Non-pigmented ciliary epithelial cell (primary cell): ENCODE data around the gene PRMT5.
"Not testable (repeated sequence)": the region's sequence is repeated elsewhere in the genome, so short reads cannot be mapped to it uniquely, and the experiment has no call there.

Source experiments
- DNase-seq: peaks from one replicate; pipeline ENCODE4 v3.0.0-alpha.2; 2010; ENCODE audit warnings: low read depth

Gene PRMT5

DNA sequence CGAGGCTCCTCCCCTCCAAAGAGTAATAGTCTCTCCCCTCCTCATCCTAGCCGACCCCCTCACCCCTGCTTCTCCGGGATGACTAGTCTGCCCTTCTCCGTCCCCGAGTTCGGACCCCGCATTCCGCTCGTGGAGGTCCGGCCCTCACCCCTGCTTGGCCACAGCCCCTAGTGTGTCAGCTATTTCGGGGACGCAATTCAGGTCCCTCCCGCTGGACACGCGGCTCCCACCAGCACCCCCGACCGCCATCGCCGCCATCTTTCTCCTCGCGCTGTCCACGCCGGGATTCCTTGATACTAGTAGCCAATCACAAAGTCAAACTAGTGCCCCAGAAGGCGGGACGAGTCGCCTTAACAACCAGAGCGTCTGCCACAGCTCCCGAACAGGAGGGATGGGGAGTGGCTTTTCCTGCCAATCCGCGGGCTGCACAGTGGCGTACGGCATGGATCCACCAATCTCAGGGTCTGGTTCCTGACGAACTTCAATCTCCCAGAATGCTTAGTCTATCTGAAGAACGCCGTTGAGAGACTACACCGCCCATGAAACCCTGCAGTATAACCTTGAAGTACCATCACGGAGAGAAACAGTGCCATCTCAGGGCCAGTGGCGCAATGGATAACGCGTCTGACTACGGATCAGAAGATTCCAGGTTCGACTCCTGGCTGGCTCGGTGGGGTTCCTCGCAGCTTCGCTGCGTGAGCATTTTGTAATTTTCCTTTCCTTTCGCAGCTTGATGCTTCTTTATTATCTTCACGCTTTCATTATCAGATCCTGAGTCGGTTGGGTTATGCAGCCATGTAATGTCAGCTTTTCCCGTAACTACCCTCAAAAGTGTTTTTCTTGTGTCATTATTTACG is at the start of gene PRMT5:
Gene PRMT5 (minus strand): TSS at position 273 of the 857 bp plus-strand sequence. CDS start 15 bp downstream, at position 258.
- DNase-seq: peak; percentile 99

DNA sequence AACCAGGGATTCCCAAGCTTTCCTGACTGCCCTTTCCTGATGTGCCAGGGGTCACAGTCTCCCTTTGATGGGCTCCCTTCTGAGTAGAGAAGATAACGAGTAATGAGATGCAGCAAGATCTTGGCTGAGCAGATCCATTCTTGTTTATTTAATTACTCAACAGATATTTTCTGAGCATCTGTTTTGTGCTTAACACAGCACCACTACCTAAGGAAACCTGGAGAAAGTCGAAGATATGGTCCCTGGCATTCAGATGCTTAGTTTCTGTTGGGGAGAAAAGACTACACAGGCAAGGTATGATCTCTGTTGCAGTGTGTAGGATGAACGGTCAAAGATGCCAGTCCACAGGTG is 49.3 kb upstream of the PRMT5 start:
- DNase-seq: no peak

- no peak for DNase-seq
Observed at GRCh38 chr14:22977684-22978486, 48.7 kb upstream of the PRMT5 start.

- DNase-seq: no peak
Observed at GRCh38 chr14:22977434-22977683, 48.2 kb upstream of the PRMT5 start.

DNA sequence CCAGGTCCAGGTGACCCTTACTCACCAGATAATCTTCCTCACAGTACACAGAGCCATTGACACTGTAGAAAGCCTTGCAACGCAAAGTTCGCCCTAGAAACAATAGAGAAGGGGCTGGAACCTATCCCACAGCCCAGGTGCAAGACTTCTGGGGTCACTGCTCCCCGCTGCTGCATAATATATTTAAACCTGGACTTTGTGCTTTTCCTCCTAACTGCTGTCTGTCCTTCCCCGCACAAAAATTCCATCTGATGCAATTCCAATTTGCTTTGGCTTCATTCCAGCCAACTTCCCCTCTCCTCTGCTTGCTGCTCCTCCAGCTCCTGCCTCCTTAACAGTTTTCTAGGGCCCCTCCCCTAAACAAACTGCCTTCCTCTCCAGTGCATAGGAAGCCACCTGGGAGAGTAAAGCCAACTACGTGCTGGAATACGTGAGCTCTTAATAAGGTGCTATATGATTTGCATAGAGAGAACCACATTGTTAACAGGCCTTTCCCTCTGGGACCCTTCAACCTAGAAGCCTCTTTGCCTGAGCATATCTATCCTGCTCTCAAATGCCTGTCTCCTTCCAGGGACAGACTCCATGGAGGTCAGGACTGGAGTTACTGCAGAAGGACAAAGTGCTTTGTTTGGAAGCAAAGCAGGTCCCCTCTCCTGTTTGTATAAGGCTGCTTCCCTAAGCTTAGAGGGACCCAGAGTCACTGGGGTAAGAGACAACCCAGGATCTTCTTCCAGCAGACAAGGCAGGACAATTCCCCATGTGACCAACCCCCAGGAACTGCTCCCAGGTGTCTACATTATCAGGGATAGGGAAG is 47.7 kb upstream of the PRMT5 start:
- DNase-seq: no peak

DNA sequence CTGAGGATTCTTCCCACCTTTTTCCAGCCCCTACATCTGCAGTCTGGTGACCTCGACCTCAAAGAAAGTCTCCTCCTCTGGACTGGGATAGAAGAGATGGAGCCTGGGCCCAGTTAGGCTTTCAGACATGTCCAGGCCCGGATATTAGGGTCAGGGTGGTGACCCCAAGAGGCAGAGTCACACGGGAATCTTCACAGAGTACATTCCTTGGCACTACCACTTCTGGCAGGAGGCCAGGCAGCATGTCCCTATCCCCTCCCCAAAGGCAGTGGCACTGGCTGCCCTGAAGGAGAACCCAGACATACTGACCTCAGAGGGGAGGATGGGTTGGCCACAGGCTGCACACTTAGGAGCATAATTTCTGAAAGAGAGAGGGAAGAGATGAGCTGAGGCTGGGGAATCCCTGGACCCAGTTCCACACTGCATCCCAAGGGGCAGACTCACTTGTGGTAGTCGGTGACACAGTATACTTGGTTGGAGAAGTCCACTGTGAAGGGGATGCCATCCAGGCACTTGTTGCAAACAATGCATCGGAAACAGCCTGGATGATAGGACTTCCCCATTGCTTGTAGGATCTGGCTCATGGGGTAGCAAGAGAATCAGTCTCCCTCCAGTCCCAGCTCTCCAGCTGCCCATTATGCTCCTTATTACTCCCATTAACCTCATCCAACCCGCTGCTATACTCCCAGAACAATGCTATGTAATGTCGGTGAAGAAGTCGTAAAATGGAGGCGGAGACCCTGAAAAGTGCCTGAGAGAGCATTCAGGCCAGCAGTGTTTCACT is 45.5 kb upstream of the PRMT5 start:
- no peak for DNase-seq

DNA sequence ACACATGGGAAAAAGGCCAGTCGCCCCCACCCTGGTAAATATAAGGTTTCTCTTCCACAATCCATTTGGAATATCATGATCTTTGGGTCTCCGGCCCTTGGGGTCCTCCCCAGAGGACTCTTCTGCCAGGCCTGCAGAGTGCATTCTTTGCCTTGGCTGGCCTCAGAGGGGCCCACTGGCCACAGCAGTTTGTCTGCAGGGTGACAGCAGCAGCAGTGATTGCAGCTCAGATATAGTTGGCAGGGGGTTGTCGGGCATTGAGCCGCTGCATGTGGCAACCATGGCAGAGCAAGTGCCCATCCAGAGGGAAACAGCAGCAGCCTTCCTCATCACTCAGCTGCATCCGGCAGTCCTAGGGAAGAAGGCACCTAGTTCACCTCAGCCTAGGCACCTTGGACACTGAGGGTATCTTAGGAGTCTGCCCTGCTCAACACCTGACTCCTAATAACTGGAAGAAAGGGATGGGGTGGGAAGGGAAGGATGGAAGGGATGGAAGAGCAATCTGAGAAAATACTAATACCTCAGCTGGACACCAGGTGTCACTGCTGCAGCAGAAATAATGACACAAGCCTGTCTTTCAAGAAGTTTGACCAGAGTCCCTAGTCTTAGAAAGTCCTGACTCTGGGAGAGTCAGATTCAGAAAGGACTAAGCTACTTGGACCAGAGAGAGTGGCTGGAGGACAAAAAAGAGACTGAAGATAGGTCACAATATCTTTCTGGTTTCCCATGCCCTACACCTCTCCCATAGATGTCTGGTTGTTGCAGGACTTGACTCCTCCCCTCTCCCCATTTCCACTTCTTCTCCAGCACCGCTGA is 44.2 kb upstream of the PRMT5 start:
- DNase-seq: no peak

DNA sequence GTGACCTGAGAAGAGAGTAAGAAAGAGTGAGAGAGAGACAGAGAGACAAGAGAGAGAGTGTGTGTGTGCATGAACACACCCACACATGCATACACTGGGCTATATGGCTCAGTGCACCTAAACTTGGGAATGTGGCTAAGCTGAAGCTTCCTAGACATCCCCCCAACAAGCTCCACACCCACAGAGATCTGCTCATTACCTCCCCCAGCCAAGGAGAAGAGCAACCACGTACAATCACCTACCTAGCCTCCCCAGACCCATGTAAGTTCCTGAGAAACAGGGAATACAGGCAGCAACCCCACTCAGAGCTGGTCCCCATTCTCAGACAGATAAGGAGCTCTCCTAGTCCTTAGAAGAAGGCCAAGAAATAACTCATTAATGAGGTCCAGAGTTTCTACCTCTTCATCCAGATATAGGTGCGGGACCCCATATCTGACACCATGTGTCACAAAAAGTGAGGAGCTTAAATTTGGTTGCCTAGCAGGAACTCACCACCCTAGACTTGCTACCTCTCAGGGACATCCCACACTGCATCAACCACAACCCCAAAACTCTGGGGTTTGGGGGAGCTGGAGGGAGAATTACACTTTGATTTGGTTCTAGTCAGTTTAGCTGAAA is 43.2 kb upstream of the PRMT5 start:
- DNase-seq: no peak

GRCh38 chr14:22971152-22971551 is 42.0 kb upstream of the PRMT5 start:
- DNase-seq: no peak

DNA sequence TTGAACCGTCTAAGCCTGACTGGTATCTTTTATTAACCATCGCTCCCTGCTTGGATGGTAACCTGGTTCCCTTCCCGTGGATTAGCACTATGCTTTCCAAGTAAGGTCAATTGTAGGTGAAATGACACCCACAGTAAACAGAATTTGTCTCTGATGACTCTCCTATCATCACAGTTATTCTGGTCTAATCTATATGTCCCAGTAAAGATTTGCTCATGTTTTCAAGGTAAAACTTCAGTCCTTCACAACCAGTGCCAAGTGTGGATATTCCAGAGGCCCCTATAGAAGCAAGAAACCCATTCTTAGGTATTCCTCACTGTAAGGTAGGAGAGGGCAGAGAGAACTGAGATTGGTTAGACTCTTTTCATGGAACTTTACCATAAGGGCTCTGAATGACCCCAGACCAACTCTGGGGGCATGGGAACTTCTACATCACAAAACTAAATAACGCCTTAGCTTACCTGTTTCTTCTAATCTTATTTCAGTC is 37.6 kb upstream of the PRMT5 start:
- DNase-seq: no peak

GRCh38 chr14:22965916-22966782 is 37.0 kb upstream of the PRMT5 start:
- not testable (repeated sequence) for DNase-seq

DNA sequence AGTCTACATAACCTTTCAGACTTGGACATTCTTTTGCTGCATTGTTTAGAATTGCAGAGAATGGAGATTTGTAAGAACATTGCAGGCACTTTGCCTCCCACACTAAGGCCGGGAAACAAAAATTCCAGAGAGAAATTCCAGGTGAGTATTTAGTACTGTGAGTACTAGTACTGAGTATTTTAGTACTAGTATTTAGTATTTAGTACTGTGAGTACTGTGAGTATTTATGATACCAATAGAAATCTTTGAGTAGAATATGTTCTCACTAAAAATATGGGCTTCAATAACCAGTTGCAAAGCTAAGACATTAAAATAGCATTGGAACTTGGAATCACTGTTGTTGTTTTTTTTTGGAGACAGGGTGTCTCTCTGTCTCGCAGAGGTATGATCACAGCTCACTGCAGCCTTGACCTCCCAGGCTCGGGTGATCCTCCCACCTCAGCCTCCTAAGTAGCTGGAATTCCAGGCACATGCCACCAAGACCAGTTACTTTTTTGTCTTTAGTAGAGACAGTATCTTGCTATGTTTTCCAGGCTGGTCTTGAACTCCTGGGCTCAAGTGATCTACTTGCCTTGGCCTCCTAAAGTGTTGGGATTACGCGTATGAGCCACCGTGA is 33.0 kb upstream of the PRMT5 start:
- DNase-seq: no peak

DNA sequence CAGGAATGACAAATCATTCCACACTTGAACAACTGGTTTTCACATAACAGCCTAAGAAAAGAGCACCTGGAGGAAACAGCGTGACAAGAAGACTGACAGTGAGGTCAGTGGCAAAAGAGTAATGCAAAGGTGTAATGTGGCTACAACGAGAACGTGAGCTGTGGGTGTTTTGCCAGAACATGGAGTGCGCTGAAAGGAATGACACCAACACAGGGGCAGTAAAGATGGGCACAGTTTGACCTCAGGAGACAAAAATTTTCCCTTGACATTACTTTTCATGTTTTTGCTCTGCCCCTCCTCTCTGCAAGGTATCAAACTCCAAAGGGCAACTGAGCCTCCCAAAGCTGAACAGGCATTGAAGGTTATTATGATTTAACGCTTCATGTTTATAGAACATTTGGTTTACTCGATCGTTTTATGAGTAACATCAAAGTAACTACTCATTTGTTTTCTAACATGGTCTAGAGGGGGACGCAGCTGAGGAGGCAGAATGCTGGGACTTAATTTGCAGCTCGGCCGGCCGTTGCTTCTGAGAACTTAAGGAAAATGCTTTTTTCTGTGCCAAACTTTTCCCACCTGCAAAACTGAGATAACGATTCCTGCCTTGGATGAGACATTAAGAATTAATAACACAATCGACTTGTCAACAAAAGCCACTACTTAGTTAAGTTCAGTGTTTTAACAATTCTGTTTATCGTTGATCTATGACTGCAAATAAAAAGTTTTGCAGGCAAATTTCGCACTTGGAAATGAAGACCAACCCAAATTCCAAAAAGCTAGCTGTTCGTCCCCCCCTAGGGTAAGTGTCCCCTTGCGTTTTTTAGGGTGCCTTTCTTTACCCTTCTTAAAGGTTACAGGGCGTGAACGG is 26.8 kb upstream of the PRMT5 start:
- DNase-seq: no peak

- no peak for DNase-seq
Observed at GRCh38 chr14:22952418-22952817, 23.2 kb upstream of the PRMT5 start.

DNA sequence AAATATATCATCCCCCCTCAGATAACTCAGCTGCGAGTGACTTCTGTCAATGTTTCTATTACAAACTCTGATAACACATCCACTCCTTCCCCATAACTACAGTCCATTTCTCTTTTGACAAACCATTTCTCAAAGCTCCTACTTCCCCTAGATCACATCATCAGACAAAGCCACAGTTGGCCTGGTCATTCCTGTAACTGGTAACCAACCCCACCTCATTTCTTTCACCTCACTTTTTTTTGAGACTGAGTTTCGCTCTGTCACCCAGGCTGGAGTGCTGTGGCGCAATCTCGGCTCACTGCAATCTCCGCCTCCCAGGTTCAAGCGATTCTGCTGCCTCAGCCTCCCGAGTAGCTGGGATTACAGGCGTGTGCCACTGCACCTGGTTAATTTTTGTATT is 22.6 kb upstream of the PRMT5 start:
- DNase-seq: not testable (repeated sequence)

GRCh38 chr14:22945642-22946041 is 16.5 kb upstream of the PRMT5 start:
- DNase-seq: no peak

GRCh38 chr14:22939684-22940083 is 10.5 kb upstream of the PRMT5 start:
- no peak for DNase-seq

- no peak for DNase-seq
Observed at GRCh38 chr14:22935156-22935555, 6.0 kb upstream of the PRMT5 start.
